GM12878 (cell line): ENCODE results near the gene PATL2. TPM values are rescaled to one million over a fixed set of nuclear protein-coding genes. Genes with fewer than 3 reads are reported as not detected.
A peak's percentile ranks its signal among the peaks of the same experiment; 100 is the strongest.

Experiments
- CEBPZ ChIP-seq: fragments of 150-350 bp; IDR thresholded peaks from 2 replicates; pipeline ENCODE4 v1.6.1; 2016; ENCODE audit warnings: low read depth, low read length
- HCFC1 ChIP-seq: fragments of 150-350 bp; IDR thresholded peaks from 2 replicates; pipeline ENCODE4 v1.6.1; 2014; ENCODE audit warnings: low read length
- HSF1 ChIP-seq: fragments of 150-350 bp; IDR thresholded peaks from 2 replicates; pipeline ENCODE4 v1.6.1; 2014; ENCODE audit warnings: mild to moderate bottlenecking, low read depth, low read length
- KLF5 ChIP-seq: fragments of 450-650 bp; IDR thresholded peaks from 2 replicates; pipeline ENCODE4 v1.6.1; 2014; ENCODE audit warnings: mild to moderate bottlenecking; ENCODE audit not compliant: partially characterized antibody
- LARP7 ChIP-seq: fragments of 450-650 bp; IDR thresholded peaks from 2 replicates; pipeline ENCODE4 v1.6.1; 2017; ENCODE audit warnings: mild to moderate bottlenecking
- MLLT1 ChIP-seq: fragments of 450-650 bp; IDR thresholded peaks from 2 replicates; pipeline ENCODE4 v1.6.1; 2016; ENCODE audit warnings: mild to moderate bottlenecking
- NBN ChIP-seq: fragments of 450-650 bp; IDR thresholded peaks from 2 replicates; pipeline ENCODE4 v1.6.1; 2016
- POLR2AphosphoS5 ChIP-seq: IDR thresholded peaks from 2 replicates; pipeline ENCODE4 v1.6.1; 2011; ENCODE audit warnings: mild to moderate bottlenecking, low read length, inconsistent platforms
- REST ChIP-seq: IDR thresholded peaks from 2 replicates; pipeline ENCODE4 v1.6.1; 2012; ENCODE audit warnings: mild to moderate bottlenecking, low read depth, low read length
- SMC3 ChIP-seq: IDR thresholded peaks from 2 replicates; pipeline ENCODE4 v1.6.1; 2011; ENCODE audit warnings: low read length, improper control_type of control experiment, borderline replicate concordance
- SP1 ChIP-seq: IDR thresholded peaks from one replicate; pipeline ENCODE4 v1.6.1; 2011; ENCODE audit warnings: low read depth, low read length
- SUZ12 ChIP-seq: fragments of 200-600 bp; sonication (generic); IDR thresholded peaks from one replicate; pipeline ENCODE4 v1.6.1; 2018; ENCODE audit warnings: antibody characterized with exemption, mild to moderate bottlenecking; ENCODE audit not compliant: unreplicated experiment
- ZNF24 ChIP-seq: fragments of 450-650 bp; IDR thresholded peaks from 2 replicates; pipeline ENCODE4 v1.6.1; 2017; ENCODE audit warnings: antibody characterized with exemption, mild to moderate bottlenecking
- ZNF274 ChIP-seq: IDR thresholded peaks from one replicate; pipeline ENCODE4 v1.8.0; 2011; ENCODE audit not compliant: insufficient read length, insufficient read depth
- polyA plus RNA-seq, 11 experiments: library from polyadenylated mRNA; depleted of rRNA in 4 of 11; unstranded in 6 of 11; stranded (reverse) in 5 of 11; fragments of >200 nt; fragmentation: Nextera tagmentation in 4 of 11; fragmentation: Illumina TruSeq in 1 of 11; extraction: Ambion mirVana in 4 of 11; extraction: Trizol in 1 of 11; gene quantifications; 1 replicate in 1 of 11; 2 replicates in 10 of 11; pipeline versions ENCODE4 v1.2.1 to v1.2.3, GENCODE V29; 2011 to 2016; ENCODE audit warnings: inconsistent platforms in 2 of 11, missing spikeins in 2 of 11, low read depth in 1 of 11
- total RNA-seq, 4 experiments: library from RNA; depleted of rRNA in 3 of 4; stranded (reverse); fragments of >200 nt in 3 of 4; fragmentation: Illumina TruSeq in 1 of 4; extraction: Trizol in 1 of 4; gene quantifications; 2 replicates each; pipeline versions ENCODE4 v1.2.1 to v1.2.3, GENCODE V29; 2013 to 2021
- TF ChIP-seq, protein P1 (sequence below): fragments of 450-650 bp; IDR thresholded peaks from 2 replicates; pipeline ENCODE4 v1.6.1; 2017; ENCODE audit warnings: mild to moderate bottlenecking, moderate library complexity

The PATL2 gene
- total and polyA plus RNA-seq, 10 of the 15 experiments (the other 5 are each of a cell fraction or from before 2014, with no cell fraction given) = 4.2 to 16.2 (median 12.1) TPM

DNA sequence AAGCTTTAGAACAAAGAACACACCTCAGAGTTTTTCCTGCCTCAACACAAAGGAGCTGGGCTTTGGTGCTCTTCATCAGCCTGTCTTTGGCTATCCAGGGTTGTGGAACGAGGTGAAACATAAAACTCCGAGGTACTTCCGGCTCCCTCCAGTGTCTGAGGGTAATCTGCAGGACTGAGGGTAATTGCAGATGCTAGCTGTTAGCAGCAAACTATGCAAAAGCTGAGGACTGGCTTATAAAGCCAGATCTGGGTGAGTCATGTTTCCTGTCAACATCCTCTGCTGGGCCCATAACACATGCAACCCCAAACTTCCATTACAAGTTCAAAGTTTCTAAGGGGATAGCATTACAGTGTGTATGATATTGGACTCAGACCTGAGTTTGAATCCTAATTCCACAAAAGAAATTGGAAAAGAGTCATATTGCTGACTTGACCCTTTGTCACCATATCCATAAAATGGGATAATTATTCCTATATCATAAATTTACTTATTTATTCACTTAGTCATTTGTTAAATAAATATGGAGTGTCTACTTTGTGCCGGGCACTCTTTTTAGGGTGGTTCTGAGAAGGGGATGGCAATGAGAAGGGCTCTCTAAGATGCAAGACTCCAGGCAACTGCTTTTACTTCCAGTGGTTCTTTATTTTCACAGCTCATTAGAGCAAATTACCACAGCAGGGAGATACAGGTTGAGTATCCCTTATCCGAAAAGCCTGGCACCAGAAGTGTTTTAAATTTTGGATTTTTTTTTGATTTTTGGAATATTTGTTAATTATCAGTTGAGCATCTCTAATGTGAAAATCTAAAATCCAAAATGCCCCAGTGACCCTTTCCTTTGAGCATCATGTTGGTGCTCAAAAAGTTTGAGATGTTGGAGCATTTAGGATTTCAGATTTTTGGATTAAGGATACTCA lies 15.7 kb upstream of the PATL2 start (continued):
- TF ChIP-seq MLLT1 (peak; percentile 93), LARP7 (0 out of 2 replicates have a peak, but pooled peaks have one; percentile 13), HSF1 (no peak), ZNF274 (no peak), CEBPZ (no peak), SMC3 (no peak), ZNF24 (peak; percentile 6; the same call in 1 of the 2 replicates), SUZ12 (no peak), SP1 (peak; percentile 64), HCFC1 (0 out of 2 replicates have a peak, but pooled peaks have one; percentile 19), NBN (peak; percentile 84), POLR2AphosphoS5 (peak; percentile 99), REST (0 out of 2 replicates have a peak, but pooled peaks have one; percentile 39), KLF5 (peak; percentile 86)
- TF ChIP-seq, protein P1, sequence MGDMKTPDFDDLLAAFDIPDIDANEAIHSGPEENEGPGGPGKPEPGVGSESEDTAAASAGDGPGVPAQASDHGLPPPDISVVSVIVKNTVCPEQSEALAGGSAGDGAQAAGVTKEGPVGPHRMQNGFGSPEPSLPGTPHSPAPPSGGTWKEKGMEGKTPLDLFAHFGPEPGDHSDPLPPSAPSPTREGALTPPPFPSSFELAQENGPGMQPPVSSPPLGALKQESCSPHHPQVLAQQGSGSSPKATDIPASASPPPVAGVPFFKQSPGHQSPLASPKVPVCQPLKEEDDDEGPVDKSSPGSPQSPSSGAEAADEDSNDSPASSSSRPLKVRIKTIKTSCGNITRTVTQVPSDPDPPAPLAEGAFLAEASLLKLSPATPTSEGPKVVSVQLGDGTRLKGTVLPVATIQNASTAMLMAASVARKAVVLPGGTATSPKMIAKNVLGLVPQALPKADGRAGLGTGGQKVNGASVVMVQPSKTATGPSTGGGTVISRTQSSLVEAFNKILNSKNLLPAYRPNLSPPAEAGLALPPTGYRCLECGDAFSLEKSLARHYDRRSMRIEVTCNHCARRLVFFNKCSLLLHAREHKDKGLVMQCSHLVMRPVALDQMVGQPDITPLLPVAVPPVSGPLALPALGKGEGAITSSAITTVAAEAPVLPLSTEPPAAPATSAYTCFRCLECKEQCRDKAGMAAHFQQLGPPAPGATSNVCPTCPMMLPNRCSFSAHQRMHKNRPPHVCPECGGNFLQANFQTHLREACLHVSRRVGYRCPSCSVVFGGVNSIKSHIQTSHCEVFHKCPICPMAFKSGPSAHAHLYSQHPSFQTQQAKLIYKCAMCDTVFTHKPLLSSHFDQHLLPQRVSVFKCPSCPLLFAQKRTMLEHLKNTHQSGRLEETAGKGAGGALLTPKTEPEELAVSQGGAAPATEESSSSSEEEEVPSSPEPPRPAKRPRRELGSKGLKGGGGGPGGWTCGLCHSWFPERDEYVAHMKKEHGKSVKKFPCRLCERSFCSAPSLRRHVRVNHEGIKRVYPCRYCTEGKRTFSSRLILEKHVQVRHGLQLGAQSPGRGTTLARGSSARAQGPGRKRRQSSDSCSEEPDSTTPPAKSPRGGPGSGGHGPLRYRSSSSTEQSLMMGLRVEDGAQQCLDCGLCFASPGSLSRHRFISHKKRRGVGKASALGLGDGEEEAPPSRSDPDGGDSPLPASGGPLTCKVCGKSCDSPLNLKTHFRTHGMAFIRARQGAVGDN = peak; percentile 89
